SK-N-MC (cell line): Measurements from ENCODE around the gene MYRFL.

Source experiments
- DNase-seq: peaks from one replicate; pipeline ENCODE4 v3.0.0-alpha.2; 2011; ENCODE audit warnings: low read depth, low spot score
- H3K27ac ChIP-seq: fragments of 200-600 bp; sonication (generic); 2 replicates; pipeline ENCODE4 v1.5.1; 2016; ENCODE audit warnings: mixed run types
- H3K36me3 ChIP-seq: fragments of 200-600 bp; sonication (generic); 2 replicates; pipeline ENCODE4 v1.6.1; 2017; ENCODE audit warnings: antibody characterized with exemption, low read length, mixed read lengths; ENCODE audit not compliant: insufficient read depth
- H3K4me3 ChIP-seq: fragments of 200-600 bp; sonication (generic); 2 replicates; pipeline ENCODE4 v1.5.1; 2016
- H3K9ac ChIP-seq: fragments of 200-600 bp; sonication (generic); 2 replicates; pipeline ENCODE4 v1.8.0; 2017; ENCODE audit warnings: mixed run types, mixed read lengths; ENCODE audit not compliant: insufficient read length
- H3K9me3 ChIP-seq: fragments of 200-600 bp; sonication (generic); 2 replicates; pipeline ENCODE4 v1.6.1; 2017; ENCODE audit warnings: low read depth, mild to moderate bottlenecking, antibody characterized with exemption, low read length, moderate library complexity, mixed read lengths
- EZH2 ChIP-seq: fragments of 200-600 bp; sonication (generic); IDR thresholded peaks from one replicate; pipeline ENCODE4 v1.6.1; 2017; ENCODE audit warnings: antibody characterized with exemption
- FOXP2 ChIP-seq: optimal IDR thresholded peaks from 2 replicates; pipeline ENCODE3; 2011; ENCODE audit warnings: mild to moderate bottlenecking, moderate library complexity; ENCODE audit not compliant: insufficient read depth; ENCODE audit errors: extremely low read length, control extremely low read depth
- POLR2AphosphoS5 ChIP-seq: IDR thresholded peaks from 2 replicates; pipeline ENCODE4 v1.6.1; 2012; ENCODE audit warnings: mild to moderate bottlenecking, low read depth, low read length, borderline replicate concordance

The MYRFL gene

DNA sequence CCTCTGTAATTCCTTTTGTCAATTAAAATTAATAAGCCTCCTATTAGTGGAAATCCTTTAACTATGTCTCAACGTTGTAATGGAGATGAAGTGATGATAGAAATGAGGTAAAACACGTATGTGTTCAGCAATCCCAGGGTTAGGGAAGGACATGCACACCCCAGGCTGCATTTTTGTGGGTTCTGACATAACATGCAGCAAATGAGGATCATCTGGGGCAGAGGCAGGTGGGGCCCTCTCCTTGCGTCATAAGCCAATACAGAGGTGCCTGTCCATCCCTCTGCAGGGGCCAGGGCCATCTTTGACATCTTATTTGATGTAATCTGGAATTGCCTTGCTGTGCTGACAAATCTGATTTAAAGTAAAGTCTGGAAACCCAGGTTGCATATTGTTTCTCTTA is 73.2 kb downstream of the MYRFL start:
- Histone ChIP-seq H3K36me3 (no peaks in the 10 kb centered on the region), H3K9me3 (no peaks in the 10 kb centered on the region), H3K27ac (no peak overlapping the region), H3K9ac (no peak overlapping the region), H3K4me3 (no peak overlapping the region)
- DNase-seq, result no peak
- TF ChIP-seq EZH2 (no peak), FOXP2 (no peak), POLR2AphosphoS5 (no peak)

- peak; percentile 71 for DNase-seq
- Histone ChIP-seq H3K27ac (peak overlapping the region; percentile 34; the same call in 1 of the 2 replicates), H3K36me3 (no peaks in the 10 kb centered on the region), H3K4me3 (0 out of 2 replicates have a peak overlapping the region, but pooled peaks have one; percentile 21), H3K9me3 (no peaks in the 10 kb centered on the region), H3K9ac (no peak overlapping the region)
- no peak for TF ChIP-seq EZH2
- no peak for TF ChIP-seq POLR2AphosphoS5
- TF ChIP-seq FOXP2, result no peak
Observed at GRCh38 chr12:69900720-69901131, 75.7 kb downstream of the MYRFL start.

GRCh38 chr12:69901221-69901905 is 76.3 kb downstream of the MYRFL start:
- peak; percentile 79 for DNase-seq
- Histone ChIP-seq H3K27ac (peak overlapping the region; percentile 43; the same call in 1 of the 2 replicates), H3K36me3 (no peaks in the 10 kb centered on the region), H3K9ac (no peak overlapping the region), H3K9me3 (no peaks in the 10 kb centered on the region), H3K4me3 (peak overlapping the region; percentile 23; the same call in 1 of the 2 replicates)
- TF ChIP-seq FOXP2 (no peak), POLR2AphosphoS5 (no peak; the same call in 1 of the 2 replicates), EZH2 (no peak)

DNA sequence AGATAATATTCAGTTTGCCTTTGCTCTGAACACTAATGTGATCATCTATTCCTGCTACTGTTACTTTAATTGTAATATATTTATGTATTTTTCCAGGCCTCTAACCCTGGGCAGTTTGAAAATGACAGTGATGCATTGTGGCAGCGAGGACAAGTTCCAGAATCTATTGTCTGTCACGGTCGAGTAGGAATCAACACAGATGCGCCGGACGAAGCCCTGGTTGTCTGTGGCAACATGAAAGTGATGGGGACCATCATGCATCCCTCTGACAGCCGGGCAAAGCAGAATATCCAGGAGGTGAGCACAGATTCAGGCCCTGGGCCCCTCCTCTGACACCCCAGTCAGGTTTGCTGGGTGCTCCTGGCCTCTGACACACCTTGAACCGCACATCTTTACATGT is 78.5 kb downstream of the MYRFL start:
- DNase-seq, result no peak
- TF ChIP-seq FOXP2 (no peak), EZH2 (no peak), POLR2AphosphoS5 (no peak)
- Histone ChIP-seq H3K27ac (no peak overlapping the region), H3K36me3 (no peaks in the 10 kb centered on the region), H3K4me3 (no peak overlapping the region), H3K9ac (no peak overlapping the region), H3K9me3 (no peaks in the 10 kb centered on the region)

DNA sequence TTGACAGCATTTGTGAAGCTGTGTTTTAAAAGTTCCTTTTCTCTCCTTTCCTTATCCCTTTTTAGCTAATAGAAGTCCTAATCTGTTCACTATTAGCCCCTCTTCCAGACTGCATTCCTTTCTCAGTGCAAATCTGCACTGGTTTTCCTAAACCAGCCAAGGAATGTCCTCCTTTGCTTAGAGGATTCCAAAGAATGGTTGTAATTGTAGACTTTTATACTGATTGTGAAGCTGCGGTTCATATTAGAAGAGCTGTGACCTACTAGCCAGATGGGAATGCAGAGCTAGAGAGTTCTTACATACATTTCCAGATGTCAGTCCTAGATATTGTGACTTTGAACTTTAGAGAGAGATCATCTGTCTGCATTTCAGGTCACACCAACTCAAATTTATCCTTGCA is 79.8 kb downstream of the MYRFL start:
- H3K9me3 ChIP-seq, result no peaks in the 10 kb centered on the region
- TF ChIP-seq POLR2AphosphoS5 (no peak), FOXP2 (no peak)
- H3K4me3 ChIP-seq, result no peak overlapping the region
- H3K36me3 ChIP-seq, result no peaks in the 10 kb centered on the region
- no peak for DNase-seq
- no peak overlapping the region for H3K27ac ChIP-seq
- H3K9ac ChIP-seq, result no peak overlapping the region

DNA sequence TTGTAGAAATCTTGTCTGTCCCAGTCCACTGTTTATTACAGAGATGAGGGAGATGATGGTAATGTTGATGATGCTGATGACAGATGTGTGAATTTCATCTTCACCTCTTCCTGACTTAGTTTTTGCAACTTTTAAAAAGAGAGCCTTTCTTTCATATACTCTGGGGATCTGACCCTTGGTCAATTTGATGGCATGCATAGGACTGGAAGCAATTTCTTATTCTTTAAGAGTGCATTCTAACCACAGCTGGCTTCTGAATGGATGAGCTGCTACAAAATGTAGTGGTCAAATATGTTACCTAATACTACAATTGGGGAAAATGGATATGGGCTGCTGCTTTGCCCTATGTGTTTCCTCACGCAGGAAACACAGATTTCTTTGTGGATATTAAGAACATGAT is 80.8 kb downstream of the MYRFL start:
- no peaks in the 10 kb centered on the region for H3K36me3 ChIP-seq
- H3K27ac ChIP-seq, result no peak overlapping the region
- no peaks in the 10 kb centered on the region for H3K9me3 ChIP-seq
- H3K4me3 ChIP-seq, result no peak overlapping the region
- H3K9ac ChIP-seq, result no peak overlapping the region
- DNase-seq, result no peak
- TF ChIP-seq EZH2 (no peak), FOXP2 (no peak), POLR2AphosphoS5 (no peak)

DNA sequence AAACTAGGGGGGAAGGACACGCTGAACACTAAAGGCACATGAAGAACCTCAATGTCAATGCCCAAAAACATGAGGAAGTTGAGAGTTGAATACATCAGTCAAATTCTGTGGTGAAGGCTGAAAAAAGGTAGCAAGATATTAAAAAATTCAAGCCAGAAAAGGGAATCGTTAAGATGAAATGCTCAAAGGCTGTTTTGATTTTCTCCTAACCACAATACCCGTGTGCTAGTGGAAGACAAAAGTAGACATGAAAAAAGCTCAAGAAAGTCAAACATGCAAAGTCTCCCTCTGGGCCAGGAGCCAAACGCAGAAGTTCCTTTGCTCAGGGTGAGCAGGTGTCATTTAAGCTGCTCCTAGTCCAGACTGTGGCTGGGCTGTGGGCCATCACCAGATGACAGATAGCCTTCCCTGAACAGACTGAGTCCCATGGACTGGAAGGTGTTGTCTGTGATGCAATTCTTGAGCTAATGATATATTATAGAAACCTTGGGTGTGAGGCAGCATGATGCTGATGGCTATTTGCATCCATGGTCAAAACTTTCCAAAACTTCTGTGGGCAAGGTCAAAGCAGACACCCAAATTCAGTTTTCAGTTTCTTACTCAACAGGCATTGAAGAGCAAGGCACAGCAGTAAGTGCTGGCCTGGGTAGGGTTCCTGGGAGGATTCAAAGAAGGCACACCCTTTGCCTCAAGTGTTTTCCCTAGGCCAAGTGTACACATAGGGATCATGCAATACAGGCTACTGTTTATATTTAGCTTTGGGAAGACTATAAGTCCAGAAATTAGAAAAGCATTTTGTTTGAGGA is 81.6 kb downstream of the MYRFL start:
- Histone ChIP-seq H3K4me3 (no peak overlapping the region), H3K36me3 (no peaks in the 10 kb centered on the region), H3K9me3 (no peaks in the 10 kb centered on the region), H3K9ac (no peak overlapping the region), H3K27ac (no peak overlapping the region)
- DNase-seq, result no peak
- TF ChIP-seq POLR2AphosphoS5, result no peak

GRCh38 chr12:69908203-69908602 is 83.2 kb downstream of the MYRFL start:
- no peak overlapping the region for H3K27ac ChIP-seq
- no peaks in the 10 kb centered on the region for H3K36me3 ChIP-seq
- DNase-seq, result no peak
- H3K4me3 ChIP-seq, result no peak overlapping the region
- TF ChIP-seq POLR2AphosphoS5 (no peak), EZH2 (no peak), FOXP2 (no peak)
- H3K9ac ChIP-seq, result no peak overlapping the region
- no peaks in the 10 kb centered on the region for H3K9me3 ChIP-seq
